H9 (cell line): ENCODE data around the gene SRGAP1. TPM values are rescaled to one million over a fixed set of nuclear protein-coding genes. Genes with fewer than 3 reads are reported as not detected.

Source experiments
- DNase-seq: peaks from one replicate; pipeline ENCODE4 v3.0.0-alpha.2; 2017
- H2AFZ ChIP-seq: one replicate; pipeline ENCODE4 v1.6.1; 2013; ENCODE audit warnings: mild to moderate bottlenecking, low read length, control low read depth, moderate library complexity
- H2AK5ac ChIP-seq: 2 replicates; pipeline ENCODE4 v1.6.1; 2013; ENCODE audit warnings: low read length, control low read depth, mixed read lengths; ENCODE audit not compliant: insufficient read length
- H2BK120ac ChIP-seq: one replicate; pipeline ENCODE4 v1.6.1; 2013; ENCODE audit warnings: low read depth, mild to moderate bottlenecking, low read length, control low read depth, inconsistent platforms; ENCODE audit not compliant: poor library complexity, severe bottlenecking
- H2BK12ac ChIP-seq: 2 replicates; pipeline ENCODE4 v1.6.1; 2013; ENCODE audit warnings: low read length, control low read depth, mixed read lengths, low read depth; ENCODE audit not compliant: insufficient read length
- H2BK15ac ChIP-seq: 2 replicates; pipeline ENCODE4 v1.6.1; 2013; ENCODE audit warnings: low read depth, low read length, control low read depth
- H2BK20ac ChIP-seq: one replicate; pipeline ENCODE4 v1.6.1; 2013; ENCODE audit warnings: low read depth, mild to moderate bottlenecking, low read length, control low read depth, inconsistent platforms; ENCODE audit not compliant: poor library complexity, severe bottlenecking
- H2BK5ac ChIP-seq: 2 replicates; pipeline ENCODE4 v1.6.1; 2013; ENCODE audit warnings: low read length, control low read depth, mixed read lengths; ENCODE audit not compliant: insufficient read length
- H3K14ac ChIP-seq: 2 replicates; pipeline ENCODE4 v1.6.1; 2013; ENCODE audit warnings: low read length, control low read depth; ENCODE audit not compliant: insufficient read depth
- H3K18ac ChIP-seq: 2 replicates; pipeline ENCODE4 v1.6.1; 2013; ENCODE audit warnings: low read depth, mild to moderate bottlenecking, mixed read lengths, low read length, control low read depth; ENCODE audit not compliant: insufficient read length
- H3K23ac ChIP-seq: 2 replicates; pipeline ENCODE4 v1.6.1; 2013; ENCODE audit warnings: low read length, control low read depth, mixed read lengths, low read depth; ENCODE audit not compliant: insufficient read length
- H3K23me2 ChIP-seq: 2 replicates; pipeline ENCODE4 v1.6.1; 2013; ENCODE audit warnings: low read depth, mild to moderate bottlenecking, mixed read lengths, low read length, control low read depth; ENCODE audit not compliant: insufficient read length, poor library complexity, severe bottlenecking
- H3K27ac ChIP-seq: 2 replicates; pipeline ENCODE4 v1.5.1; 2013; ENCODE audit warnings: low read length, control low read depth, mixed read lengths, low read depth; ENCODE audit not compliant: insufficient read length
- H3K27me3 ChIP-seq: 2 replicates; pipeline ENCODE4 v1.6.1; 2013; ENCODE audit warnings: low read length, control low read depth, inconsistent platforms; ENCODE audit not compliant: insufficient read depth
- H3K4ac ChIP-seq: 2 replicates; pipeline ENCODE4 v1.6.1; 2013; ENCODE audit warnings: low read depth, mild to moderate bottlenecking, control low read depth, inconsistent platforms, low read length, moderate library complexity
- H3K4me1 ChIP-seq: 2 replicates; pipeline ENCODE4 v1.6.1; 2013; ENCODE audit warnings: low read length, control low read depth, inconsistent platforms; ENCODE audit not compliant: insufficient read depth
- H3K4me2 ChIP-seq: 2 replicates; pipeline ENCODE4 v1.6.1; 2013; ENCODE audit warnings: low read length, control low read depth, mixed read lengths; ENCODE audit not compliant: insufficient read length, insufficient read depth
- H3K56ac ChIP-seq: 2 replicates; pipeline ENCODE4 v1.6.1; 2013; ENCODE audit warnings: low read depth, mild to moderate bottlenecking, mixed read lengths, low read length, control low read depth; ENCODE audit not compliant: insufficient read length
- H3K79me1 ChIP-seq: 2 replicates; pipeline ENCODE4 v1.6.1; 2013; ENCODE audit warnings: low read depth, mild to moderate bottlenecking, moderate library complexity, low read length, control low read depth, inconsistent platforms; ENCODE audit not compliant: insufficient read depth, poor library complexity, severe bottlenecking
- H3K79me2 ChIP-seq: 2 replicates; pipeline ENCODE4 v1.6.1; 2013; ENCODE audit warnings: low read length, control low read depth, inconsistent platforms; ENCODE audit not compliant: insufficient read depth
- H3K9ac ChIP-seq: 2 replicates; pipeline ENCODE4 v1.6.1; 2013; ENCODE audit warnings: low read length, control low read depth, mixed read lengths; ENCODE audit not compliant: insufficient read length; ENCODE audit errors: extremely low read depth
- H3K9me3 ChIP-seq: one replicate; pipeline ENCODE4 v1.6.1; 2013; ENCODE audit warnings: low read depth, low read length, inconsistent platforms; ENCODE audit not compliant: control insufficient read depth
- H3T11ph ChIP-seq: one replicate; pipeline ENCODE4 v1.6.1; 2013; ENCODE audit warnings: mild to moderate bottlenecking, low read length, control low read depth, inconsistent platforms
- H4K20me1 ChIP-seq: one replicate; pipeline ENCODE4 v1.6.1; 2013; ENCODE audit not compliant: control insufficient read depth, insufficient read length, insufficient read depth
- H4K5ac ChIP-seq: 2 replicates; pipeline ENCODE4 v1.6.1; 2013; ENCODE audit warnings: low read depth, mild to moderate bottlenecking, mixed read lengths, low read length, control low read depth; ENCODE audit not compliant: insufficient read length
- H4K8ac ChIP-seq: replicated peaks from 2 replicates; pipeline ENCODE4 v1.6.1; 2013; ENCODE audit warnings: low read length, control low read depth, mixed read lengths, low read depth; ENCODE audit not compliant: insufficient read length
- H4K91ac ChIP-seq: 2 replicates; pipeline ENCODE4 v1.6.1; 2013; ENCODE audit warnings: low read depth, mild to moderate bottlenecking, moderate library complexity, mixed read lengths, low read length, control low read depth; ENCODE audit not compliant: insufficient read length
- H3K27ac Mint-ChIP-seq, 3 experiments: 2 replicates in 2 of 3; 3 replicates in 1 of 3; pipeline ENCODE4 v1.8.0; 2020 to 2021; ENCODE audit warnings: mixed read lengths in 3 of 3, mild to moderate bottlenecking in 1 of 3, moderate library complexity in 1 of 3
- H3K27me3 Mint-ChIP-seq: 2 replicates; pipeline ENCODE4 v1.8.0; 2021; ENCODE audit warnings: low read depth, mild to moderate bottlenecking, moderate library complexity, mixed read lengths
- H3K36me3 Mint-ChIP-seq, 3 experiments: 2 replicates in 2 of 3; 3 replicates in 1 of 3; pipeline ENCODE4 v1.8.0; 2020 to 2021; ENCODE audit warnings: low read depth in 3 of 3, mixed read lengths in 3 of 3; ENCODE audit not compliant: insufficient read depth in 1 of 3
- H3K4me1 Mint-ChIP-seq, 2 experiments: 2 replicates each; pipeline ENCODE4 v1.8.0; 2020; ENCODE audit warnings: mixed read lengths in 2 of 2
- H3K4me3 Mint-ChIP-seq, 2 experiments: 2 replicates in 1 of 2; 3 replicates in 1 of 2; pipeline ENCODE4 v1.8.0; 2020 to 2021; ENCODE audit warnings: mild to moderate bottlenecking in 2 of 2, mixed read lengths in 2 of 2, moderate library complexity in 1 of 2
- H3K9me3 Mint-ChIP-seq, 2 experiments: 2 replicates in 1 of 2; 3 replicates in 1 of 2; pipeline ENCODE4 v1.8.0; 2020; ENCODE audit warnings: mild to moderate bottlenecking in 2 of 2, mixed read lengths in 2 of 2, moderate library complexity in 1 of 2
- CTCF ChIP-seq: fragments of 200-600 bp; sonication (generic); conservative IDR thresholded peaks from 3 replicates; pipeline ENCODE4 v1.8.0; 2021; ENCODE audit warnings: antibody characterized with exemption, mild to moderate bottlenecking
- total RNA-seq: library from RNA; stranded (reverse); gene quantifications from 2 replicates; pipeline ENCODE4 v1.2.1, GENCODE V29; 2021

The SRGAP1 gene
- total RNA-seq, 1 experiment from 2014 or later: 4.8 TPM

- H3T11ph ChIP-seq: no peak overlapping the region
- no peaks in the 10 kb centered on the region for H4K20me1 ChIP-seq
- Mint-ChIP-seq H3K4me3 (no peak overlapping the region), H3K27ac (no peak overlapping the region), H3K27me3 (no peaks in the 10 kb centered on the region), H3K4me1 (peaks cover 13 to 17% of the 10 kb centered on the region in 2 experiments), H3K9me3 (no peaks in the 10 kb centered on the region), H3K36me3 (peaks cover 0 to 2% (median 0%) of the 10 kb centered on the region in 3 experiments; a peak in 1 of 7 replicates)
- no peak overlapping the region for H3K56ac ChIP-seq
- no peaks in the 10 kb centered on the region for H3K23me2 ChIP-seq
- no peak overlapping the region for H2BK12ac ChIP-seq
- no peaks in the 10 kb centered on the region for H3K9me3 ChIP-seq
- H3K27ac ChIP-seq: no peak overlapping the region
- no peak for TF ChIP-seq CTCF
- H2BK5ac ChIP-seq: no peak overlapping the region
- no peak overlapping the region for H2BK120ac ChIP-seq
- no peak overlapping the region for H3K4me2 ChIP-seq
- H4K8ac ChIP-seq: no peak overlapping the region
- H3K4me1 ChIP-seq: no peaks in the 10 kb centered on the region
- H4K5ac ChIP-seq: no peak overlapping the region
- H3K18ac ChIP-seq: no peak overlapping the region
- no peak overlapping the region for H3K9ac ChIP-seq
- H4K91ac ChIP-seq: no peak overlapping the region
- no peak overlapping the region for H2AFZ ChIP-seq
- H2BK15ac ChIP-seq: no peak overlapping the region
- no peaks in the 10 kb centered on the region for H3K79me1 ChIP-seq
- H3K79me2 ChIP-seq: no peaks in the 10 kb centered on the region
- no peak overlapping the region for H3K23ac ChIP-seq
- H3K27me3 ChIP-seq: no peaks in the 10 kb centered on the region; the same call in 1 of the 2 replicates
- H2AK5ac ChIP-seq: no peak overlapping the region
- no peak for DNase-seq
- no peak overlapping the region for H3K14ac ChIP-seq
- no peak overlapping the region for H2BK20ac ChIP-seq
- H3K4ac ChIP-seq: no peak overlapping the region
Observed at GRCh38 chr12:63995512-63995911, 151.0 kb downstream of the SRGAP1 start.
